Measurements from ENCODE around the gene DENND1B.
"Not testable (repeated sequence)": the region's sequence is repeated elsewhere in the genome, so short reads cannot be mapped to it uniquely, and the experiment has no call there.

DENND1B gene

GRCh38 chr1:197541411-197541810 lies 233.9 kb downstream of the DENND1B start:
- no peak for DNase-seq

GRCh38 chr1:197526736-197527371 lies 248.4 kb downstream of the DENND1B start:
- DNase-seq = no peak

- DNase-seq = no peak
Measured at GRCh38 chr1:197521118-197521739, 254.1 kb downstream of the DENND1B start.

- DNase-seq = no peak
Measured at GRCh38 chr1:197519741-197520334, 255.4 kb downstream of the DENND1B start.

- no peak for DNase-seq
Measured at GRCh38 chr1:197515421-197515820, 259.9 kb downstream of the DENND1B start.

- DNase-seq = no peak
Measured at GRCh38 chr1:197510691-197511378, 264.4 kb downstream of the DENND1B start.

GRCh38 chr1:197496722-197497121 lies 278.6 kb downstream of the DENND1B start:
- no peak for DNase-seq

- DNase-seq = not testable (repeated sequence)
Measured at GRCh38 chr1:197491505-197491904, 283.8 kb downstream of the DENND1B start.

GRCh38 chr1:197486946-197487345 lies 288.3 kb downstream of the DENND1B start:
- DNase-seq = no peak

- no peak for DNase-seq
Measured at GRCh38 chr1:197485790-197486189, 289.5 kb downstream of the DENND1B start.

GRCh38 chr1:197481101-197481500 lies 294.2 kb downstream of the DENND1B start:
- DNase-seq = no peak

- no peak for DNase-seq
Measured at GRCh38 chr1:197480446-197480845, 294.8 kb downstream of the DENND1B start.

- no peak for DNase-seq
Measured at GRCh38 chr1:197472141-197472540, 303.1 kb downstream of the DENND1B start.

- DNase-seq = no peak
Measured at GRCh38 chr1:197471248-197471985, 303.9 kb downstream of the DENND1B start.

- no peak for DNase-seq
Measured at GRCh38 chr1:197470330-197470729, 304.9 kb downstream of the DENND1B start.

GRCh38 chr1:197469620-197470210 lies 305.6 kb downstream of the DENND1B start:
- no peak for DNase-seq

GRCh38 chr1:197468543-197469175 lies 306.6 kb downstream of the DENND1B start:
- DNase-seq = no peak

- no peak for DNase-seq
Measured at GRCh38 chr1:197467881-197468280, 307.4 kb downstream of the DENND1B start.

- no peak for DNase-seq
Measured at GRCh38 chr1:197466813-197467212, 308.5 kb downstream of the DENND1B start.

GRCh38 chr1:197465528-197466327 lies 309.6 kb downstream of the DENND1B start:
- DNase-seq = no peak

GRCh38 chr1:197464044-197464443 lies 311.2 kb downstream of the DENND1B start:
- DNase-seq = no peak

All from stimulated activated naive CD4-positive, alpha-beta T cell treated with Interleukin-2 at 50 U/mL for 16 hours (primary cell).